Fibroblast of the aortic adventitia (primary cell): Measurements from ENCODE around the gene ARL16. TPM values are rescaled to one million over a fixed set of nuclear protein-coding genes. Genes with fewer than 3 reads are reported as not detected.
A peak's percentile ranks its signal among the peaks of the same experiment; 100 is the strongest.

Source experiments
- DNase-seq: peaks from one replicate; pipeline ENCODE4 v3.0.0-alpha.2; 2010; ENCODE audit warnings: low read depth
- H3K4me3 ChIP-seq: 2 replicates; pipeline ENCODE4 v1.5.1; 2011; ENCODE audit warnings: low read depth, mild to moderate bottlenecking, control low read depth, low read length, moderate library complexity
- total RNA-seq: library from RNA; depleted of rRNA; stranded (reverse); fragments of >200 nt; gene quantifications from 2 replicates; pipeline ENCODE4 v1.2.3, GENCODE V29; 2012; ENCODE audit warnings: low replicate concordance
- TF ChIP-seq, protein P1 (sequence below): IDR thresholded peaks from 2 replicates; pipeline ENCODE4 v1.5.1; 2011; ENCODE audit warnings: mild to moderate bottlenecking, low read length, control low read depth, inconsistent platforms; ENCODE audit not compliant: insufficient read depth

The ARL16 gene, protein sequence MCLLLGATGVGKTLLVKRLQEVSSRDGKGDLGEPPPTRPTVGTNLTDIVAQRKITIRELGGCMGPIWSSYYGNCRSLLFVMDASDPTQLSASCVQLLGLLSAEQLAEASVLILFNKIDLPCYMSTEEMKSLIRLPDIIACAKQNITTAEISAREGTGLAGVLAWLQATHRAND
- total RNA-seq, result 21.3 and 26.4 TPM in 2 replicates

DNA sequence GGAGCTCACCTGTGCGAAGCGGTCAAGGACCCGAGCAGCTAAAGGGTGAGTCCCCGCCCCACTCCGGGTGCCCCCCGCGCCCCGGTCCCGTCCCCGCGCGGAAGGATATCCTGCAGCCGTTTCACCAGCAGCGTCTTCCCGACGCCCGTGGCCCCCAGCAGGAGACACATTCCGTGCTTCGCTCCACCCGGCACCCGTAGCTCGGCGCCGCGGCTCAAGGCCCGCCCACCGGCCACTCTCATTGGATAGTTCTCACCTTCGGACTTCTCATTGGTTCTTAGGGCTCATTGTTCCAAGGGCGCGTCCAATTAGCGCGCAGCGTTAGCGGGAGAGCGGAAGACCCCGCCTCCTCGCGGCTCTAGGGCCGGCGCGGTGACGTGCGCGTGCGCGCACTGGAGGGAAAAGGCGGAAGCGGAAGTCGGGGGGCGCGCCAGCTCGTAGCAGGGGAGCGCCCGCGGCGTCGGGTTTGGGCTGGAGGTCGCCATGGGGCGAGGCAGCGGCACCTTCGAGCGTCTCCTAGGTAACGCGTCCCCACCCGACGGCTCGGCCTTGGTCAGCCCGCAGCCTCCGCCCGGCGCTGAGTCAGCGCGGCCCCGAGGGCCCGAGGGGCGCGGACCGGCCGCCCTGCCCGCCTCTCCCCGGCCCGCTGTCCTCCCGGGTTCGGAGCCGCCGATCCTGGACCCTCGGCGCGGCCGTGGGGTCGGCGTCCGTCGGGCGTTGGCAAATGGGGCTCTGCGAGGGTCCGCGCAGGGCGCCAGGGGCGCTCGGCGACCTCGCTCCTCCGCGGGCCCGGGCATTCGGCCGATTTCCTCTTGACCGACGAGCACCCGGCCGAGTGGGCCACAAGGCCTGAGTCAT, at the start of gene ARL16, which contains the start of gene HGS:
Gene ARL16 (minus strand): TSS at position 214 of the 858 bp plus-strand sequence. CDS start 44 bp downstream, at position 170.
Gene HGS (plus strand): TSS at position 428 of the 858 bp plus-strand sequence. CDS start 56 bp downstream, at position 484.
- TF ChIP-seq, protein P1, sequence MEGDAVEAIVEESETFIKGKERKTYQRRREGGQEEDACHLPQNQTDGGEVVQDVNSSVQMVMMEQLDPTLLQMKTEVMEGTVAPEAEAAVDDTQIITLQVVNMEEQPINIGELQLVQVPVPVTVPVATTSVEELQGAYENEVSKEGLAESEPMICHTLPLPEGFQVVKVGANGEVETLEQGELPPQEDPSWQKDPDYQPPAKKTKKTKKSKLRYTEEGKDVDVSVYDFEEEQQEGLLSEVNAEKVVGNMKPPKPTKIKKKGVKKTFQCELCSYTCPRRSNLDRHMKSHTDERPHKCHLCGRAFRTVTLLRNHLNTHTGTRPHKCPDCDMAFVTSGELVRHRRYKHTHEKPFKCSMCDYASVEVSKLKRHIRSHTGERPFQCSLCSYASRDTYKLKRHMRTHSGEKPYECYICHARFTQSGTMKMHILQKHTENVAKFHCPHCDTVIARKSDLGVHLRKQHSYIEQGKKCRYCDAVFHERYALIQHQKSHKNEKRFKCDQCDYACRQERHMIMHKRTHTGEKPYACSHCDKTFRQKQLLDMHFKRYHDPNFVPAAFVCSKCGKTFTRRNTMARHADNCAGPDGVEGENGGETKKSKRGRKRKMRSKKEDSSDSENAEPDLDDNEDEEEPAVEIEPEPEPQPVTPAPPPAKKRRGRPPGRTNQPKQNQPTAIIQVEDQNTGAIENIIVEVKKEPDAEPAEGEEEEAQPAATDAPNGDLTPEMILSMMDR, result no peak
- peak; percentile 99 for DNase-seq
- H3K4me3 ChIP-seq, result peak within 1 kb of the TSS; percentile 91

DNA sequence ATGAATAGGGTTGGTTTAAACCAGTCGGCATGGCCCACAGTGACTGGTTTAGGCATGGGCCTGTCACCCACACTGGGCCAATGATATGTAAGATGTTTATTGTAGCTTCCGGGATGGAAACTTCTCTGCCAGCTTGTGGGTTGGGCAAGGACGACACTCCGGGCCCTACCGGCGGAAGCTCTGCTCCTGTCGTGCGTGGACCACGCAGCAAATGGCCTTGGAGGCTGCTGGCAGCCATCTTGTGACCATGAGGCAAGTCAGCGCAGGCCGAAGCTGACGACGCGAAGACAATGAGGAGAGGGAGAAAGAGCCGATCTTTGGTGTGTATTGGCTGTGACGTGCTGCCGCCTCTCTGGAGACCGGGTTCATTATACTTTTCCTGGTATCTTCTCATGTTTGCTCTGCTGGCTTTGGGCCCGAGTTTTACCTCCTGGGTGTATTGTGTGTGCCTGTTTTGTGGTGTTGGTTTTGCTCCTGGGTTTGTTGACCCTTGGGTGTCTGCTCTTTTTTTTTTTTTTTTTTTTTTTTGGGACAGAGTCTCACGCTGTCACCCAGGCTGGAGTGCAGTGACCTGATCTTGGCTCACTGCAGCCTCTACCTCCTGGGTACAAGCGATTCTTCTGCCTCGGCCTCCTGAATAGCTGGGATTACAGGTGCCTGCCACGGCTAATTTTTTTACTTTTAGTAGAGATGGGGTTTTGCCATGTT, 43.9 kb upstream of the ARL16 start:
- TF ChIP-seq, protein P1, result no peak
- no peak for DNase-seq
- H3K4me3 ChIP-seq, result no peak overlapping the region

DNA sequence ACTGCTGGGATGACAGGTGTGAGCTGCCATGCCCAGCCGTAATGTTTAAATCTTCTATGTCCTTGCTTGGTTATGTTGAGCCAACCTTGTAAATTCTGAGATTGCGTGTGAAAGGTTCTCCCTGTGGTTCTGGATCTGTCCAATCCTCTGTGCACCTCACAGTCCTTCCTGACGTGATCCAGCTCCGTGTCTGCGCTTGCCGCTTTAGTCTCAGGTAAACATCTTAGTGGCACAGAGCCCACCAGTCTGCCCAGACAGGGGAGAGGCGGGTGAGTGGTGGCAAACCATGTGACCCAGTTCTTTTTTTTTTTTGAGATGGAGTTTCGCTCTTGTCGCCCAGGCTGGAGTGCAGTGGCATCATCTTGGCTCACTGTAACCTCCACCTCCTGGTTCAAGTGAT, 42.4 kb upstream of the ARL16 start:
- TF ChIP-seq, protein P1, result no peak
- DNase-seq, result no peak
- no peak overlapping the region for H3K4me3 ChIP-seq

DNA sequence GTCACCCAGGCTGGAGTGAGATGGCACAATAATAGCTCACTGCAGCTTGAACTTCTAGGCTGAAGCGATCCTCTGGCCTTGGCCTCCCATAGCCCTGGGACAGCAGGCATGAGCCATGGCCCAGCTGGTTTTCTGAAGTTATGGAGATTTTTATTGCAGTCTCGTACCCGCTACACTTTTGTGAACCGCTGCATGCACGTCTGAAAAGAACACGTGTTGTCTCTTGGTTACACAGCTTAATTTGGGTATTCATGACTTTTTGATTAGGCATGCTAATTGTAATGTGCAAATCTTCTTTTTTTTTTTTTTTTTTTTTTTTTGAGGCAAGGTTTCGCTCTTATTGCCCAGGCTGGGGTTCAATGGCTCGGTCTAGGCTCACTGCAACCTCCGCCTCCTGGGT, 41.8 kb upstream of the ARL16 start:
- no peak for DNase-seq
- no peak overlapping the region for H3K4me3 ChIP-seq
- TF ChIP-seq, protein P1, result no peak

DNA sequence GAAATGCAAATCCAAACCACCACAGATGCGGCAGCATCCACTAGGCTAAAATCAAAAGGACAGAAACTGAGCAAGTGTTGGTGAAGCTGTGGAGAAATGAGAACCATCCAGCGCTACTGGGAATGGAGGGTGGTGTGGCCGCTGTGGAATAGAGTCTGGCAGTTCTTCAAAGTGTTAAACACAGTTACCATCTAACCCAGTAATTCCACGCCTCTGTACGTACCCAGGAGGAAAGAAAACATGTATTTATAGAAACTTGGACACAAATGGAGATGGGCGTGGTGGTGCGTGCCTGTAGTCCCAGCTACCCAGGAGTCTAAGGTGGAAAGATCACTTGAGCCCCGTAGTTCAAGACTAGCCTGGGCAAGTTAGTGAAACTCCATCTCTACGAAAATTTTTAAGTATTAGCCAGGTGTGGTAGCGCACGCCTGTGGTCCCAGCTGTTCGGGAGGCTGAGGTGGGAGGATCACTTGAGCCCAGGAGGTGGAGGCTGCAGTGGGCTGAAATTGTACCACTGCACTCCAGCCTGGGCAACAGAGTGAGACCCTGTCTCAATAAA, 40.1 kb upstream of the ARL16 start:
- TF ChIP-seq, protein P1, result no peak
- no peak overlapping the region for H3K4me3 ChIP-seq
- peak; percentile 37 for DNase-seq
